CD14-positive monocyte (primary cell): ENCODE results near the gene DNM2. TPM values are rescaled to one million over a fixed set of nuclear protein-coding genes. Genes with fewer than 3 reads are reported as not detected.

Experiments used
- DNase-seq, 3 donors: peaks; one replicate each; pipeline ENCODE4 v3.0.0-alpha.2; 2011 to 2022
- H2AFZ ChIP-seq: 2 replicates; pipeline ENCODE4 v1.6.0; 2012; ENCODE audit warnings: mild to moderate bottlenecking, low read depth, low read length, inconsistent platforms; ENCODE audit not compliant: insufficient read depth, poor library complexity, severe bottlenecking
- H3K27ac ChIP-seq, 2 donors: 1 replicate in 1 of 2; 2 replicates in 1 of 2; pipeline ENCODE4 v1.5.1; 2012 to 2013; ENCODE audit warnings: low read length in 2 of 2, control low read depth in 1 of 2, inconsistent platforms in 1 of 2, low read depth in 1 of 2, mild to moderate bottlenecking in 1 of 2
- H3K27me3 ChIP-seq, 2 donors: one replicate each; pipeline versions ENCODE4 v1.6.0 to v1.6.1; 2011 to 2013; ENCODE audit warnings: low read length in 2 of 2; ENCODE audit not compliant: control insufficient read depth in 2 of 2, insufficient read depth in 2 of 2
- H3K36me3 ChIP-seq, 2 donors: replicated peaks in 1 of 2; 1 replicate in 1 of 2; 2 replicates in 1 of 2; pipeline versions ENCODE4 v1.5.1 to v1.6.1; 2012 to 2013; ENCODE audit warnings: low read length in 2 of 2, control low read depth in 1 of 2, inconsistent platforms in 1 of 2, mild to moderate bottlenecking in 1 of 2; ENCODE audit not compliant: insufficient read depth in 2 of 2, control insufficient read depth in 1 of 2
- H3K4me1 ChIP-seq, 2 donors: 1 replicate in 1 of 2; 2 replicates in 1 of 2; pipeline versions ENCODE4 v1.5.1 to v1.6.1; 2012 to 2013; ENCODE audit warnings: low read length in 2 of 2, control low read depth in 1 of 2, inconsistent platforms in 1 of 2, mild to moderate bottlenecking in 1 of 2, moderate library complexity in 1 of 2; ENCODE audit not compliant: insufficient read depth in 2 of 2, control insufficient read depth in 1 of 2
- H3K4me2 ChIP-seq: replicated peaks from 2 replicates; pipeline ENCODE3; 2012; ENCODE audit warnings: low read length, moderate library complexity, mild to moderate bottlenecking; ENCODE audit not compliant: poor library complexity, severe bottlenecking; ENCODE audit errors: extremely low read depth
- H3K4me3 ChIP-seq, 3 experiments: fragments of 200-600 bp in 1 of 3; sonication (generic) in 1 of 3; replicated peaks in 1 of 3; 1 replicate in 2 of 3; 2 replicates in 1 of 3; pipeline ENCODE4 v1.5.1; 2011 to 2013; ENCODE audit warnings: low read length in 3 of 3, mild to moderate bottlenecking in 3 of 3, control low read depth in 2 of 3, low read depth in 2 of 3, inconsistent platforms in 1 of 3, moderate library complexity in 1 of 3
- H3K79me2 ChIP-seq: 2 replicates; pipeline ENCODE4 v1.6.0; 2012; ENCODE audit warnings: mild to moderate bottlenecking, control low read depth, inconsistent platforms, low read length, moderate library complexity; ENCODE audit not compliant: insufficient read depth
- H3K9ac ChIP-seq: 2 replicates; pipeline ENCODE4 v1.6.0; 2017; ENCODE audit warnings: low read length, mild to moderate bottlenecking; ENCODE audit not compliant: insufficient read depth, poor library complexity, severe bottlenecking
- H3K9me3 ChIP-seq, 2 donors: replicated peaks in 1 of 2; 1 replicate in 1 of 2; 2 replicates in 1 of 2; pipeline versions ENCODE4 v1.5.1 to v1.6.1; 2012 to 2013; ENCODE audit warnings: low read length in 2 of 2, control low read depth in 1 of 2; ENCODE audit not compliant: control insufficient read depth in 1 of 2, insufficient read depth in 1 of 2
- H4K20me1 ChIP-seq: 2 replicates; pipeline ENCODE4 v1.6.0; 2012; ENCODE audit warnings: mild to moderate bottlenecking, low read length, control low read depth, moderate library complexity; ENCODE audit not compliant: insufficient read depth
- H3K27ac Mint-ChIP-seq, 7 donors: one replicate each; pipeline ENCODE4 v1.8.0; 2020; ENCODE audit warnings: mild to moderate bottlenecking in 7 of 7, mixed read lengths in 7 of 7, moderate library complexity in 6 of 7, inconsistent platforms in 2 of 7
- H3K27me3 Mint-ChIP-seq, 3 donors: one replicate each; pipeline ENCODE4 v1.8.0; 2021 to 2022; ENCODE audit warnings: low read depth in 3 of 3, mild to moderate bottlenecking in 3 of 3, mixed read lengths in 3 of 3, moderate library complexity in 3 of 3, inconsistent platforms in 1 of 3
- H3K36me3 Mint-ChIP-seq, 2 donors: one replicate each; pipeline ENCODE4 v1.8.0; 2020; ENCODE audit warnings: mixed read lengths in 2 of 2, inconsistent platforms in 1 of 2, mild to moderate bottlenecking in 1 of 2
- H3K4me1 Mint-ChIP-seq: one replicate; pipeline ENCODE4 v1.8.0; 2020; ENCODE audit warnings: mild to moderate bottlenecking, mixed read lengths
- H3K4me3 Mint-ChIP-seq, 2 donors: one replicate each; pipeline ENCODE4 v1.8.0; 2020; ENCODE audit warnings: mild to moderate bottlenecking in 2 of 2, mixed read lengths in 2 of 2, moderate library complexity in 1 of 2
- H3K9me3 Mint-ChIP-seq, 7 donors: one replicate each; pipeline ENCODE4 v1.8.0; 2020 to 2022; ENCODE audit warnings: mixed read lengths in 7 of 7, mild to moderate bottlenecking in 6 of 7, moderate library complexity in 6 of 7, inconsistent platforms in 2 of 7
- CTCF ChIP-seq: fragments of 200-600 bp; IDR thresholded peaks from one replicate; pipeline ENCODE4 v1.8.0; 2022; ENCODE audit warnings: antibody characterized with exemption, mild to moderate bottlenecking
- WGBS: methylation state at CpG from one replicate; pipeline ENCODE4 v1.1.5; 2013; ENCODE audit warnings: missing lambda C conversion rate; ENCODE audit not compliant: insufficient coverage; 5-methylcytosine and 5-hydroxymethylcytosine counted together
- intact Hi-C, 2 donors: fragments of 100-400 bp; cut with micrococcal nuclease; formaldehyde crosslinking; loops; one replicate each; pipeline versions ENCODE4 v1.15.0 to v1.15.1; 2023
- polyA plus RNA-seq, 3 donors: library from polyadenylated mRNA; depleted of rRNA in 1 of 3; unstranded in 2 of 3; stranded (reverse) in 1 of 3; fragments of 300-500 nt in 2 of 3; fragments of >200 nt in 1 of 3; fragmentation: Illumina TruSeq in 2 of 3; gene quantifications; 1 replicate in 2 of 3; 2 replicates in 1 of 3; pipeline ENCODE4 v1.2.3, GENCODE V29; 2012 to 2021

The DNM2 gene
- polyA plus RNA-seq, 3 donors: 53.0 to 186 (median 69.5) TPM

DNA sequence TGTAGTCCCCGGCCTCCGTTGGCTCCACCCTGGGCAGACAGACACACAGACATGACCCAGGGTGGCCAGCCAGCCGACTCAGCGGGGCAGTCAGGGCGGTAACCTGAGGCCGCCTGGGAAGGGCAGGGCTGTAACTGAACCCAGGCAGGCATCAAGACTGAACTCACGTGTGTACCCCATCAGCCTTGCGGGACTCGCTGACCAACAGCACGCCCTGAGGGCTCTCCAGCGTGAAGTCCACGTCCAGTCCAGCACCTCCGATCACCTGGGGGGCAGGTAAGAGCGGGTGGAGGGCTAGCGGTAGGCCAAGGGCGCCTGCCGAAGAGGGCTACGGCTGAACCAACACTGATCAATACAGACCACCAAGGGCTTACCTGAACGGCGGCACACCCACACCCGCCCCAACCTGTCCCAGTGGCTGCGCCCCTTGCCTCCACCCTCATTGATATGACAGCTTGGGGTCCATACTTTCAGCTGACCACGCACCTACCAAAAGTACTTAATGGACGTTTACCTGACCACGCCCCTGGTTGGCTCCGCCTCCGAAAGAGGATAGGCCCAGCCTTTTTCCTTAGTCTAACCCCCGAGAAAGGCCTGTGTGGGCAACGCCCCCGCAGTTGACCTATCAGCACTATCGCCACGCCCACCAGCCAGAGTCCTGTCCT lies 117.3 kb downstream of the DNM2 start:
- Histone ChIP-seq H3K4me3 (peak overlapping the region in 2 of 3 experiments; percentile 72 to 86), H3K27ac (peak overlapping the region; percentile 85 to 94), H2AFZ (peak overlapping the region; percentile 20), H3K79me2 (no peaks in the 10 kb centered on the region), H3K27me3 (no peaks in the 10 kb centered on the region), H4K20me1 (peaks cover 30% of the 10 kb centered on the region), H3K4me1 (peaks cover 15 to 18% of the 10 kb centered on the region in 2 donors), H3K9ac (no peak overlapping the region), H3K4me2 (peak overlapping the region; percentile 89), H3K36me3 (peaks cover 37 to 44% of the 10 kb centered on the region in 2 donors), H3K9me3 (peaks cover 0 to 8% of the 10 kb centered on the region in 2 donors)
- peak overlapping the region; percentile 97 to 100 (median 99) for H3K27ac Mint-ChIP-seq
- H3K36me3 Mint-ChIP-seq: peaks cover 15 to 33% of the 10 kb centered on the region in 2 donors
- TF ChIP-seq CTCF: no peak
- peaks cover 2 to 11% (median 7%) of the 10 kb centered on the region in 7 donors for H3K9me3 Mint-ChIP-seq
- WGBS: 63% methylated on average over 27 of the region's 32 CpGs
- peaks cover 0 to 9% (median 0%) of the 10 kb centered on the region in 3 donors for H3K27me3 Mint-ChIP-seq
- peak overlapping the region; percentile 93 to 95 for H3K4me3 Mint-ChIP-seq
- intact Hi-C loops: loop anchor here (2.0 to 5.0 kb wide), 2 partner anchors 37 to 268 kb away; partner anchors contain the start of genes CARM1 (in 1 of the 2) and KRI1 (in 1 of the 2)
- DNase-seq: no peak
- H3K4me1 Mint-ChIP-seq: peaks cover 11% of the 10 kb centered on the region

DNA sequence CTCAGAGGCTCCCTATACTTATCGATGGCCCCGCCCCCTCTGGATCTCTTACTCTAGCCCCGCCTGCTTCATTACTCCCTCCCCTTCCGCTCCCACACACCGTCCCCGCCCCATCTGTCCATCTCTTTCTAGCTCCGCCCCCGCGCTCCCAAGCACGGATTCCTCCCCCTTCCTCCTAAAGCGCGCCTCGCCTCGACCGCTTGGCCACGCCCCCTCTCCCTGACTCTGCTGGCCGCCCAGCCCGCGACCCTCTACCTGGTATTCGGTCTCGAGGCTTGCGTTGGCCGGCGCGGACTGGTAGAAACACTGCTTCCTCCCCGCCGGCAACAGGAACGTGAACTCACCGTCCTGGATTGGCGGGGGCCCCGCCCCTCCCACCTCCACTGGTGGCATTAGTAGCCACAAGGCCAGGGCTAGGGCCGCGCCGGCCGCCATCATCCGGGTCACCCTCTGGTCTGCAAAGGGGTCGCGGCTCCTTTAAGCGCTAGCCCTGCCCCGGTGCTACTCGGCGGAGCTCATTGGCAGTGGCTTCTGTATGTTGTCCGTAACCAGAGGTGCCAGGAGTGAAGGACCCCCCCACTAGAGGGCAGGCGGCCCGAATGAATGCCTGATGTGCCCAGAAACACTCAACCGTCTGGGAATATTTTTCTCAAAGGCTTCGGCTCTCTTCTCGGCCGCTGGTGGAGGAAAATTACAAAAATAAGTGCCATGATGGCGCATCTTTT lies 118.0 kb downstream of the DNM2 start, which contains the start of gene TMED1:
Gene TMED1, minus strand, starts transcription at position 459 of the 725 bp plus-strand sequence. Its CDS starts 21 bp downstream, at position 438.
- H3K27ac Mint-ChIP-seq: peak within 1 kb of the TSS; percentile 97 to 100 (median 99)
- peaks cover 31 to 37% of the 10 kb centered on the region in 2 donors for H3K36me3 ChIP-seq
- H3K4me3 Mint-ChIP-seq: peak within 1 kb of the TSS; percentile 93 to 95
- H2AFZ ChIP-seq: peak within 1 kb of the TSS; percentile 80
- H3K27me3 Mint-ChIP-seq: peaks cover 0 to 9% (median 3%) of the 10 kb centered on the region in 3 donors
- peaks cover 0 to 8% of the 10 kb centered on the region in 2 donors for H3K9me3 ChIP-seq
- H3K9me3 Mint-ChIP-seq: peaks cover 2 to 11% (median 7%) of the 10 kb centered on the region in 7 donors
- H3K4me1 ChIP-seq: peaks cover 15 to 18% of the 10 kb centered on the region in 2 donors
- peaks cover 13 to 27% of the 10 kb centered on the region in 2 donors for H3K36me3 Mint-ChIP-seq
- H3K4me3 ChIP-seq: peak within 1 kb of the TSS; percentile 50 to 86 (median 72)
- peak within 1 kb of the TSS; percentile 81 for H3K9ac ChIP-seq
- peak within 1 kb of the TSS; percentile 89 for H3K4me2 ChIP-seq
- H3K27me3 ChIP-seq: no peaks in the 10 kb centered on the region
- intact Hi-C loops: loop anchor here (2.0 to 5.0 kb wide), 2 partner anchors 36 to 269 kb away; partner anchors contain the start of genes CARM1 (in 1 of the 2) and KRI1 (in 1 of the 2)
- peak; percentile 98 to 99 (median 99) for DNase-seq
- H4K20me1 ChIP-seq: peaks cover 26% of the 10 kb centered on the region
- H3K79me2 ChIP-seq: no peaks in the 10 kb centered on the region
- H3K4me1 Mint-ChIP-seq: peaks cover 11% of the 10 kb centered on the region
- TF ChIP-seq CTCF: no peak
- peak within 1 kb of the TSS; percentile 85 to 94 for H3K27ac ChIP-seq
- 0% methylated on average over 45 of the region's 50 CpGs for WGBS
